Tibial nerve (tissue), 4 donors: ENCODE data around the gene BHLHA9. TPM values are rescaled to one million over a fixed set of nuclear protein-coding genes. Genes with fewer than 3 reads are reported as not detected.
A peak's percentile ranks its signal among the peaks of the same experiment; 100 is the strongest.
"Not testable (repeated sequence)": the region's sequence is repeated elsewhere in the genome, so short reads cannot be mapped to it uniquely, and the experiment has no call there.

ENCODE experiments used
- DNase-seq, 2 donors: peaks; one replicate each; pipeline ENCODE4 v3.0.0-alpha.2; 2019; ENCODE audit warnings: low spot score in 2 of 2
- H3K27ac ChIP-seq, 4 donors: fragments of 200-600 bp; sonication (generic) in 3 of 4; one replicate each; pipeline ENCODE4 v1.5.1; 2017 to 2019; ENCODE audit warnings: mild to moderate bottlenecking in 1 of 4
- H3K27me3 ChIP-seq, 2 donors: fragments of 200-600 bp; sonication (generic) in 1 of 2; one replicate each; pipeline versions ENCODE4 v1.5.1 to v1.6.0; 2017 to 2019
- H3K36me3 ChIP-seq, 3 donors: fragments of 200-600 bp; sonication (generic); one replicate each; pipeline ENCODE4 v1.5.1; 2018 to 2019
- H3K4me1 ChIP-seq, 4 donors: fragments of 200-600 bp; sonication (generic) in 3 of 4; one replicate each; pipeline ENCODE4 v1.5.1; 2017 to 2019
- H3K4me3 ChIP-seq, 4 donors: fragments of 200-600 bp; sonication (generic) in 3 of 4; one replicate each; pipeline ENCODE4 v1.5.1; 2017 to 2019; ENCODE audit warnings: mild to moderate bottlenecking in 1 of 4, moderate library complexity in 1 of 4
- H3K9me3 ChIP-seq, 4 donors: fragments of 200-600 bp; sonication (generic) in 3 of 4; one replicate each; pipeline ENCODE4 v1.5.1; 2017 to 2019
- CTCF ChIP-seq, 5 experiments: fragments of 200-600 bp in 3 of 5; fragments of 450-650 bp in 2 of 5; sonication (generic) in 3 of 5; IDR thresholded peaks; one replicate each; pipeline ENCODE4 v1.5.1; 2016 to 2019; ENCODE audit warnings: antibody characterized with exemption in 5 of 5, mild to moderate bottlenecking in 3 of 5, moderate library complexity in 2 of 5
- EP300 ChIP-seq, 2 donors: sonication (generic); formaldehyde crosslinking; IDR thresholded peaks; one replicate each; pipeline ENCODE4 v1.6.1; 2017; ENCODE audit warnings: antibody characterized with exemption in 2 of 2, mild to moderate bottlenecking in 1 of 2
- POLR2A ChIP-seq, 2 donors: fragments of 450-650 bp; IDR thresholded peaks; one replicate each; pipeline ENCODE4 v1.6.1; 2017; ENCODE audit warnings: antibody characterized with exemption in 2 of 2, mild to moderate bottlenecking in 2 of 2, moderate library complexity in 2 of 2
- WGBS, 2 donors: methylation state at CpG; one replicate each; pipeline ENCODE4 v1.1.5; 2018; 5-methylcytosine and 5-hydroxymethylcytosine counted together
- total RNA-seq, 4 donors: library from RNA; depleted of rRNA; stranded (reverse); fragments of >200 nt; gene quantifications; one replicate each; pipeline ENCODE4 v1.1.0, GENCODE V29; 2016

The BHLHA9 gene
- total RNA-seq, 4 donors from 2014 or later: not detected

- no peaks in the 10 kb centered on the region for H3K4me1 ChIP-seq
- H3K4me3 ChIP-seq: no peak overlapping the region
- 59 to 70% methylated on average over 5 of the region's 5 CpGs for WGBS, 2 donors
- H3K27ac ChIP-seq: no peak overlapping the region
- H3K27me3 ChIP-seq: peaks cover 0 to 16% of the 10 kb centered on the region in 2 donors
- DNase-seq: no peak
- no peaks in the 10 kb centered on the region for H3K36me3 ChIP-seq
- TF ChIP-seq POLR2A (IDR thresholded peaks at IDR 0.05): no peak
- no peak for TF ChIP-seq CTCF (IDR thresholded peaks at IDR 0.05)
- no peak for TF ChIP-seq EP300 (IDR thresholded peaks at IDR 0.05)
- H3K9me3 ChIP-seq: no peaks in the 10 kb centered on the region
Measured at GRCh38 chr17:1304522-1304921, 34.3 kb downstream of the BHLHA9 start.

- TF ChIP-seq EP300 (IDR thresholded peaks at IDR 0.05) (no peak), CTCF (IDR thresholded peaks at IDR 0.05) (no peak), POLR2A (IDR thresholded peaks at IDR 0.05) (no peak)
- H3K9me3 ChIP-seq: no peaks in the 10 kb centered on the region
- H3K27ac ChIP-seq: no peak overlapping the region
- no peak for DNase-seq
- no peak overlapping the region for H3K4me3 ChIP-seq
- no peaks in the 10 kb centered on the region for H3K4me1 ChIP-seq
- H3K36me3 ChIP-seq: no peaks in the 10 kb centered on the region
- 60 to 74% methylated on average over 12 to 19 of the region's 19 CpGs for WGBS, 2 donors
- peaks cover 0 to 11% of the 10 kb centered on the region in 2 donors for H3K27me3 ChIP-seq
Measured at GRCh38 chr17:1304962-1305563, 34.8 kb downstream of the BHLHA9 start.

- H3K9me3 ChIP-seq, H3K4me3 ChIP-seq, DNase-seq, H3K27ac ChIP-seq, H3K36me3 ChIP-seq, H3K27me3 ChIP-seq, H3K4me1 ChIP-seq: not testable (repeated sequence)
- 71 to 76% methylated on average over 13 to 14 of the region's 16 CpGs for WGBS, 2 donors
Measured at GRCh38 chr17:1307829-1308228, 37.6 kb downstream of the BHLHA9 start.

- DNase-seq: no peak
- no peak overlapping the region for H3K4me3 ChIP-seq
Measured at GRCh38 chr17:1312261-1312870, 42.1 kb downstream of the BHLHA9 start.

GRCh38 chr17:1313270-1314005, 43.2 kb downstream of the BHLHA9 start:
- no peak overlapping the region for H3K27ac ChIP-seq
- H3K4me3 ChIP-seq: no peak overlapping the region
- TF ChIP-seq EP300 (IDR thresholded peaks at IDR 0.05): peak in 1 of 2 donors; percentile 31
- TF ChIP-seq POLR2A (IDR thresholded peaks at IDR 0.05): no peak
- TF ChIP-seq CTCF (IDR thresholded peaks at IDR 0.05): no peak
- no peaks in the 10 kb centered on the region for H3K36me3 ChIP-seq
- H3K9me3 ChIP-seq: no peaks in the 10 kb centered on the region
- H3K4me1 ChIP-seq: no peaks in the 10 kb centered on the region
- no peak for DNase-seq
- H3K27me3 ChIP-seq: peaks cover 0 to 30% of the 10 kb centered on the region in 2 donors
- 75 to 83% methylated on average over 8 of the region's 8 CpGs for WGBS, 2 donors

More at GRCh38 chr17:1312261-1312870, 42.1 kb downstream of the BHLHA9 start:
- H3K27me3 ChIP-seq: peaks cover 0 to 30% of the 10 kb centered on the region in 2 donors
- H3K36me3 ChIP-seq: no peaks in the 10 kb centered on the region
- WGBS, 2 donors: 59 to 63% methylated on average over 8 to 9 of the region's 9 CpGs
- no peaks in the 10 kb centered on the region for H3K4me1 ChIP-seq
- H3K9me3 ChIP-seq: no peaks in the 10 kb centered on the region
- no peak for TF ChIP-seq EP300 (IDR thresholded peaks at IDR 0.05)
- no peak for TF ChIP-seq CTCF (IDR thresholded peaks at IDR 0.05)
- TF ChIP-seq POLR2A (IDR thresholded peaks at IDR 0.05): no peak
- no peak overlapping the region for H3K27ac ChIP-seq
